B cell (primary cell): ENCODE results near the gene WFIKKN2. TPM values are rescaled to one million over a fixed set of nuclear protein-coding genes. Genes with fewer than 3 reads are reported as not detected.

Experiments
- ATAC-seq: fragments of 200-7000 bp; cut with Tn5 transposase; one replicate; pipeline ENCODE4 v1.10.0; 2021; ENCODE audit warnings: low read depth, mild to moderate bottlenecking, moderate number of reproducible peaks, moderate library complexity
- CTCF ChIA-PET: fragments of 350-600 bp; sonication (Branson Sonifier 250); formaldehyde crosslinking; loops from one replicate; lab custom pipeline; 2021; ENCODE audit warnings: antibody characterized with exemption, inconsistent platforms; lab: Charles Lee
- POLR2A ChIA-PET: fragments of 350-600 bp; sonication (Branson Sonifier 250); formaldehyde crosslinking; loops from one replicate; lab custom pipeline; 2021; ENCODE audit warnings: antibody characterized with exemption; lab: Charles Lee
- DNase-seq: peaks from one replicate; pipeline ENCODE4 v3.0.0; 2013
- H2AFZ ChIP-seq: 2 replicates; pipeline ENCODE4 v1.6.1; 2012; ENCODE audit warnings: mild to moderate bottlenecking, low read depth, low read length; ENCODE audit not compliant: insufficient read depth, poor library complexity, severe bottlenecking
- H3K27ac ChIP-seq, 2 donors: 1 replicate in 1 of 2; 2 replicates in 1 of 2; pipeline ENCODE4 v1.5.1; 2012 to 2013; ENCODE audit warnings: low read length in 2 of 2, mild to moderate bottlenecking in 2 of 2, moderate library complexity in 1 of 2
- H3K27me3 ChIP-seq, 4 experiments: fragments of 200-600 bp in 1 of 4; sonication (generic) in 1 of 4; replicated peaks in 1 of 4; 1 replicate in 2 of 4; 2 replicates in 2 of 4; pipeline versions ENCODE4 v1.6.1 to v1.7.0; 2013 to 2016; ENCODE audit warnings: low read length in 3 of 4, mild to moderate bottlenecking in 2 of 4, mixed read lengths in 1 of 4, moderate library complexity in 1 of 4; ENCODE audit not compliant: insufficient read depth in 4 of 4, control insufficient read depth in 3 of 4; ENCODE audit errors: control extremely low read depth in 1 of 4
- H3K36me3 ChIP-seq, 2 experiments: replicated peaks in 1 of 2; 1 replicate in 1 of 2; 2 replicates in 1 of 2; pipeline versions ENCODE4 v1.6.1 to v1.7.1; 2013; ENCODE audit warnings: low read length in 1 of 2; ENCODE audit not compliant: insufficient read depth in 2 of 2, control insufficient read depth in 1 of 2; ENCODE audit errors: control extremely low read depth in 1 of 2, extremely low read depth in 1 of 2
- H3K4me1 ChIP-seq, 2 donors: fragments of 200-600 bp in 1 of 2; sonication (generic) in 1 of 2; 1 replicate in 1 of 2; 2 replicates in 1 of 2; pipeline versions ENCODE4 v1.5.1 to v1.6.1; 2013 to 2017; ENCODE audit warnings: low read length in 2 of 2; ENCODE audit not compliant: control insufficient read depth in 2 of 2, insufficient read depth in 2 of 2
- H3K4me2 ChIP-seq: replicated peaks from 2 replicates; pipeline ENCODE3; 2012; ENCODE audit warnings: mild to moderate bottlenecking, low read depth, low read length; ENCODE audit not compliant: poor library complexity, severe bottlenecking
- H3K4me3 ChIP-seq, 5 experiments: fragments of 200-600 bp in 1 of 5; sonication (generic) in 1 of 5; 1 replicate in 3 of 5; 2 replicates in 2 of 5; pipeline versions ENCODE4 v1.5.1 to v1.7.0; 2011 to 2016; ENCODE audit warnings: low read length in 4 of 5, mild to moderate bottlenecking in 4 of 5, low read depth in 2 of 5, control low read depth in 1 of 5, moderate library complexity in 1 of 5; ENCODE audit not compliant: insufficient read depth in 1 of 5; ENCODE audit errors: control extremely low read depth in 1 of 5, extremely low read depth in 1 of 5
- H3K79me2 ChIP-seq: fragments of 200-600 bp; sonication (generic); one replicate; pipeline ENCODE4 v1.6.0; 2016; ENCODE audit warnings: low read length; ENCODE audit not compliant: control insufficient read depth, insufficient read depth
- H3K9ac ChIP-seq: fragments of 200-600 bp; sonication (generic); 2 replicates; pipeline ENCODE4 v1.6.1; 2017; ENCODE audit warnings: mild to moderate bottlenecking, low read length, moderate library complexity
- H3K9me3 ChIP-seq, 3 donors: one replicate each; pipeline versions ENCODE4 v1.6.1 to v1.7.1; 2013; ENCODE audit warnings: low read length in 2 of 3; ENCODE audit not compliant: control insufficient read depth in 2 of 3, insufficient read depth in 1 of 3; ENCODE audit errors: control extremely low read depth in 1 of 3
- H4K20me1 ChIP-seq: 2 replicates; pipeline ENCODE4 v1.6.0; 2012; ENCODE audit warnings: mild to moderate bottlenecking, low read length; ENCODE audit not compliant: insufficient read depth, control insufficient read depth, poor library complexity, severe bottlenecking
- H3K27ac Mint-ChIP-seq: one replicate; pipeline ENCODE4 v1.8.0; 2021; ENCODE audit warnings: mixed read lengths
- H3K27me3 Mint-ChIP-seq: one replicate; pipeline ENCODE4 v1.8.0; 2021; ENCODE audit warnings: mixed read lengths
- H3K4me1 Mint-ChIP-seq: one replicate; pipeline ENCODE4 v1.8.0; 2021; ENCODE audit warnings: mixed read lengths
- H3K4me3 Mint-ChIP-seq: one replicate; pipeline ENCODE4 v1.8.0; 2021; ENCODE audit warnings: mixed read lengths
- H3K9me3 Mint-ChIP-seq: one replicate; pipeline ENCODE4 v1.8.0; 2022; ENCODE audit warnings: mixed read lengths; ENCODE audit not compliant: insufficient read depth
- EZH2 ChIP-seq: IDR thresholded peaks from 2 replicates; pipeline ENCODE4 v1.6.1; 2012; ENCODE audit warnings: borderline replicate concordance, low read depth, mild to moderate bottlenecking, moderate library complexity, low read length; ENCODE audit not compliant: insufficient read depth, poor library complexity, severe bottlenecking
- WGBS: methylation state at CpG from one replicate; pipeline ENCODE4 v1.1.5; 2013; ENCODE audit warnings: missing lambda C conversion rate; ENCODE audit not compliant: insufficient coverage; 5-methylcytosine and 5-hydroxymethylcytosine counted together
- intact Hi-C: fragments of 100-400 bp; cut with micrococcal nuclease; formaldehyde crosslinking; loops from one replicate; pipeline ENCODE4 v1.10.0; 2022
- polyA plus RNA-seq: library from polyadenylated mRNA; depleted of rRNA; stranded (reverse); fragments of >200 nt; gene quantifications from 2 replicates; pipeline ENCODE4 v1.2.3, GENCODE V29; 2012
- total RNA-seq, 2 donors: library from RNA; stranded (reverse); fragments of 120-200 nt in 1 of 2; gene quantifications; 1 replicate in 1 of 2; 2 replicates in 1 of 2; pipeline versions ENCODE4 v1.2.3 to v1.2.4, GENCODE V29; 2013 to 2022
- TF ChIP-seq, protein P1 (sequence below): fragments of 200-600 bp; IDR thresholded peaks from one replicate; pipeline ENCODE4 v1.8.0; 2022; ENCODE audit warnings: antibody characterized with exemption, mild to moderate bottlenecking

The WFIKKN2 gene
- total and polyA plus RNA-seq, 2 donors (not counting 1 experiment from before 2014, with no cell fraction given) = not detected

DNA sequence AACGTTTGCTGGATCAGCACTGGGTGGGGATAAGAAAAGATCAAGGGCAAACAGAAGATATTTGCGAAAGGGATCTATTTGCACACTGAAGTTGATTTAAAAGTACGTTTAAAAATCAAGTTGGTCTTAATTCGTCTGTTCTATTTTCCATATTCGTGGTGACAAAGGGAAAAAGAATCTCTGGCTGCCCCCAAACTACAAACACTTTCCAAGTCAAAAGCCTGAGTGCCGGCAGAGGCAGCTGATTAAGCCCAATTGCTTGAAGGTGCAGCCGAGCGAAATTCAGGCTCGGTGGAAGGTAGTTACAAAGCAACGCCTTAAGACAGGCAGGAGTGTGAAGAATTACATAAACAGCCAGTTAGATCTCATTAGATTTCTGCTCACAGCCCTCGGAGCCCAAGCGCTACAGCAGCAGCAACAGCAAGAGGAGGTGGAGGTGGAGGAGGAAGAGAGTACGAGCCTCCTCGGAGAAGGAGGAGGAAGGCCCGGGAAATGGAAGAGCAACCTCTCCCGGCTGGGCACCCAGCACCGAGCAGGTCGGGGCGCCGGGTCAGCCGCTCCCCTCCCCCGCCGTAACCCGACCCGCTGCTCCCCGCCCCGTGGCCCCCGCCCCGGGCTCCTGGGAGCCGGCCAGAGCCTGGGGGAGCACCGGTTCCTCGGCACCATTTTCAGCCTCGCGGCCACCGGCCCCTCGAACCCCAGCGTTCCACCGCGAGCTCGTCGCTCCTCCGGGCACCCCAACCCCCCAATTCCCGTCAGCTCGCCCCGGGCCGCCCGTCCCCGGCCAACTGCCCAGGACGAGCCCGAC, 29.9 kb downstream of the WFIKKN2 start:
- peak overlapping the region; percentile 94 for H3K27ac Mint-ChIP-seq
- under 1% methylated on average over 44 of the region's 50 CpGs for WGBS
- peak; percentile 70 for DNase-seq
- no peaks in the 10 kb centered on the region for H3K9me3 Mint-ChIP-seq
- Histone ChIP-seq H3K27ac (peak overlapping the region; percentile 49 to 97), H3K36me3 (peaks cover 5 to 12% of the 10 kb centered on the region in 2 experiments), H3K4me3 (peak overlapping the region; percentile 60 to 85 (median 76)), H3K4me1 (peaks cover 13 to 18% of the 10 kb centered on the region in 2 donors), H3K79me2 (peaks cover 52% of the 10 kb centered on the region), H3K27me3 (no peaks in the 10 kb centered on the region), H3K9me3 (no peaks in the 10 kb centered on the region), H2AFZ (peak overlapping the region; percentile 72), H3K4me2 (peak overlapping the region; percentile 81), H4K20me1 (no peaks in the 10 kb centered on the region), H3K9ac (peak overlapping the region; percentile 98)
- intact Hi-C loops = loop anchor here (2.0 to 5.0 kb wide), 4 partner anchors 86 to 302 kb away; partner anchors contain the start of genes ANKRD40 and NME2
- peak; percentile 1 for ATAC-seq
- ChIA-PET CTCF (interaction anchor here (0.8 to 9.4 kb wide), 9 partner anchors 9 to 288 kb away, joined by 3 to 125 read pairs (median 4); partner anchors contain the start of gene NME1), POLR2A (interaction anchor here (0.6 to 3.9 kb wide), 11 partner anchors 12 to 468 kb away, joined by 3 to 41 read pairs (median 6); partner anchors contain the start of genes LRRC59, LUC7L3, NME1 and NME2)
- H3K27me3 Mint-ChIP-seq = no peaks in the 10 kb centered on the region
- peak overlapping the region; percentile 96 for H3K4me3 Mint-ChIP-seq
- peaks cover 40% of the 10 kb centered on the region for H3K4me1 Mint-ChIP-seq
- TF ChIP-seq, protein P1, sequence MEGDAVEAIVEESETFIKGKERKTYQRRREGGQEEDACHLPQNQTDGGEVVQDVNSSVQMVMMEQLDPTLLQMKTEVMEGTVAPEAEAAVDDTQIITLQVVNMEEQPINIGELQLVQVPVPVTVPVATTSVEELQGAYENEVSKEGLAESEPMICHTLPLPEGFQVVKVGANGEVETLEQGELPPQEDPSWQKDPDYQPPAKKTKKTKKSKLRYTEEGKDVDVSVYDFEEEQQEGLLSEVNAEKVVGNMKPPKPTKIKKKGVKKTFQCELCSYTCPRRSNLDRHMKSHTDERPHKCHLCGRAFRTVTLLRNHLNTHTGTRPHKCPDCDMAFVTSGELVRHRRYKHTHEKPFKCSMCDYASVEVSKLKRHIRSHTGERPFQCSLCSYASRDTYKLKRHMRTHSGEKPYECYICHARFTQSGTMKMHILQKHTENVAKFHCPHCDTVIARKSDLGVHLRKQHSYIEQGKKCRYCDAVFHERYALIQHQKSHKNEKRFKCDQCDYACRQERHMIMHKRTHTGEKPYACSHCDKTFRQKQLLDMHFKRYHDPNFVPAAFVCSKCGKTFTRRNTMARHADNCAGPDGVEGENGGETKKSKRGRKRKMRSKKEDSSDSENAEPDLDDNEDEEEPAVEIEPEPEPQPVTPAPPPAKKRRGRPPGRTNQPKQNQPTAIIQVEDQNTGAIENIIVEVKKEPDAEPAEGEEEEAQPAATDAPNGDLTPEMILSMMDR = no peak
- TF ChIP-seq EZH2 = no peak
